ENCODE measurements around the gene SLC34A3.
"Not testable (repeated sequence)": the region's sequence is repeated elsewhere in the genome, so short reads cannot be mapped to it uniquely, and the experiment has no call there.

Gene SLC34A3

GRCh38 chr9:137233143-137233980 lies 2.7 kb downstream of the SLC34A3 start:
- in situ Hi-C loops (cut with MboI; ENCODE audit: low sequenced_read_pairs) = loop anchor here (25.0 kb wide), 1 partner anchor 446 kb away; the partner anchor contains the start of genes CCDC183 and TMEM141

GRCh38 chr9:137234055-137234697 lies 3.5 kb downstream of the SLC34A3 start:
- Histone ChIP-seq H3K36me3 (replicated peaks) (peaks cover 4% of the 10 kb centered on the region; the same call in 1 of the 2 replicates), H3K4me3 (no peak overlapping the region), H3K4me1 (peaks cover 11% of the 10 kb centered on the region), H3K27me3 (ENCODE audit: low read depth) (no peaks in the 10 kb centered on the region), H3K9me3 (no peaks in the 10 kb centered on the region)
- DNase-seq (ENCODE audit: low spot score in 2 of 2) = no peak
- in situ Hi-C loops (cut with MboI; ENCODE audit: low sequenced_read_pairs) = loop anchor here (25.0 kb wide), 1 partner anchor 447 kb away; the partner anchor contains the start of genes CCDC183 and TMEM141

More at GRCh38 chr9:137233143-137233980, 2.7 kb downstream of the SLC34A3 start:
- DNase-seq (ENCODE audit: low spot score in 2 of 2) = no peak
- H3K36me3 ChIP-seq (replicated peaks) = no peaks in the 10 kb centered on the region
- no peak overlapping the region for H3K4me3 ChIP-seq
- no peaks in the 10 kb centered on the region for H3K27me3 ChIP-seq (ENCODE audit: low read depth)
- peaks cover 5% of the 10 kb centered on the region for H3K4me1 ChIP-seq
- no peaks in the 10 kb centered on the region for H3K9me3 ChIP-seq

GRCh38 chr9:137234758-137235423 lies 4.2 kb downstream of the SLC34A3 start:
- Histone ChIP-seq H3K4me1 (peaks cover 11% of the 10 kb centered on the region), H3K4me3 (no peak overlapping the region), H3K9me3 (no peaks in the 10 kb centered on the region), H3K36me3 (replicated peaks) (peaks cover 4% of the 10 kb centered on the region; the same call in 1 of the 2 replicates), H3K27me3 (ENCODE audit: low read depth) (no peaks in the 10 kb centered on the region)
- DNase-seq (ENCODE audit: low spot score in 2 of 2) = no peak
- in situ Hi-C loops (cut with MboI; ENCODE audit: low sequenced_read_pairs) = loop anchor here (25.0 kb wide), 1 partner anchor 448 kb away; the partner anchor contains the start of genes CCDC183 and TMEM141

- Histone ChIP-seq H3K9me3 (no peaks in the 10 kb centered on the region), H3K4me1 (peaks cover 11% of the 10 kb centered on the region), H3K36me3 (replicated peaks) (peaks cover 4% of the 10 kb centered on the region; the same call in 1 of the 2 replicates), H3K4me3 (no peak overlapping the region), H3K27me3 (ENCODE audit: low read depth) (no peaks in the 10 kb centered on the region)
- DNase-seq (ENCODE audit: low spot score in 2 of 2) = no peak
- in situ Hi-C loops (cut with MboI; ENCODE audit: low sequenced_read_pairs) = loop anchor here (25.0 kb wide), 1 partner anchor 448 kb away; the partner anchor contains the start of genes CCDC183 and TMEM141
Observed at GRCh38 chr9:137235424-137236237, 4.9 kb downstream of the SLC34A3 start.

GRCh38 chr9:137236238-137236935 lies 5.7 kb downstream of the SLC34A3 start:
- peaks cover 11% of the 10 kb centered on the region for H3K4me1 ChIP-seq
- in situ Hi-C loops (cut with MboI; ENCODE audit: low sequenced_read_pairs) = loop anchor here (25.0 kb wide), 1 partner anchor 449 kb away; the partner anchor contains the start of genes CCDC183 and TMEM141
- peaks cover 4% of the 10 kb centered on the region; the same call in 1 of the 2 replicates for H3K36me3 ChIP-seq (replicated peaks)
- peak overlapping the region; percentile 8; the same call in 1 of the 2 replicates for H3K4me3 ChIP-seq
- peak; percentile 56 to 96 for DNase-seq (ENCODE audit: low spot score in 2 of 2)
- H3K27me3 ChIP-seq (ENCODE audit: low read depth) = no peaks in the 10 kb centered on the region
- H3K9me3 ChIP-seq = no peaks in the 10 kb centered on the region

GRCh38 chr9:137236936-137237421 lies 6.3 kb downstream of the SLC34A3 start:
- H3K4me1 ChIP-seq = peaks cover 11% of the 10 kb centered on the region
- DNase-seq (ENCODE audit: low spot score in 2 of 2) = no peak

GRCh38 chr9:137237759-137238726 lies 7.3 kb downstream of the SLC34A3 start:
- in situ Hi-C loops (cut with MboI; ENCODE audit: low sequenced_read_pairs) = loop anchor here (25.0 kb wide), 1 partner anchor 451 kb away; the partner anchor contains the start of genes CCDC183 and TMEM141
- Histone ChIP-seq H3K36me3 (replicated peaks) (peaks cover 19% of the 10 kb centered on the region), H3K4me3 (no peak overlapping the region), H3K4me1 (peaks cover 11% of the 10 kb centered on the region), H3K9me3 (no peaks in the 10 kb centered on the region), H3K27me3 (ENCODE audit: low read depth) (no peaks in the 10 kb centered on the region)
- no peak for DNase-seq (ENCODE audit: low spot score in 2 of 2)

More at GRCh38 chr9:137236936-137237421, 6.3 kb downstream of the SLC34A3 start:
- in situ Hi-C loops (cut with MboI; ENCODE audit: low sequenced_read_pairs) = loop anchor here (25.0 kb wide), 1 partner anchor 450 kb away; the partner anchor contains the start of genes CCDC183 and TMEM141
- no peaks in the 10 kb centered on the region for H3K9me3 ChIP-seq
- H3K27me3 ChIP-seq (ENCODE audit: low read depth) = no peaks in the 10 kb centered on the region
- H3K4me3 ChIP-seq = peak overlapping the region; percentile 8; the same call in 1 of the 2 replicates
- peaks cover 8% of the 10 kb centered on the region for H3K36me3 ChIP-seq (replicated peaks)

- H3K36me3 ChIP-seq (replicated peaks) = peaks cover 30% of the 10 kb centered on the region
- in situ Hi-C loops (cut with MboI; ENCODE audit: low sequenced_read_pairs) = loop anchor here (25.0 kb wide), 1 partner anchor 452 kb away; the partner anchor contains the start of genes CCDC183 and TMEM141
- not testable (repeated sequence) for H3K27me3 ChIP-seq (ENCODE audit: low read depth); H3K9me3 ChIP-seq; DNase-seq (ENCODE audit: low spot score in 2 of 2)
- H3K4me1 ChIP-seq = peaks cover 11% of the 10 kb centered on the region
- H3K4me3 ChIP-seq = peak overlapping the region; percentile 81
Observed at GRCh38 chr9:137239541-137240200, 9.0 kb downstream of the SLC34A3 start.

GRCh38 chr9:137240318-137240840 lies 9.7 kb downstream of the SLC34A3 start:
- no peaks in the 10 kb centered on the region for H3K9me3 ChIP-seq
- peaks cover 30% of the 10 kb centered on the region for H3K36me3 ChIP-seq (replicated peaks)
- peak in 1 of 2 experiments; percentile 71 for DNase-seq (ENCODE audit: low spot score in 2 of 2)
- peak overlapping the region; percentile 81 for H3K4me3 ChIP-seq
- peaks cover 11% of the 10 kb centered on the region for H3K4me1 ChIP-seq
- in situ Hi-C loops (cut with MboI; ENCODE audit: low sequenced_read_pairs) = loop anchor here (25.0 kb wide), 1 partner anchor 453 kb away; the partner anchor contains the start of genes CCDC183 and TMEM141
- no peaks in the 10 kb centered on the region for H3K27me3 ChIP-seq (ENCODE audit: low read depth)

- in situ Hi-C loops (cut with MboI; ENCODE audit: low sequenced_read_pairs) = loop anchor here (25.0 kb wide), 1 partner anchor 454 kb away; the partner anchor contains the start of genes CCDC183 and TMEM141
- DNase-seq (ENCODE audit: low spot score in 2 of 2) = peak; percentile 99
- Histone ChIP-seq H3K36me3 (replicated peaks) (peaks cover 30% of the 10 kb centered on the region), H3K9me3 (no peaks in the 10 kb centered on the region), H3K27me3 (ENCODE audit: low read depth) (no peaks in the 10 kb centered on the region), H3K4me3 (peak within 1 kb of the TSS; percentile 82), H3K4me1 (peaks cover 11% of the 10 kb centered on the region)
Observed at GRCh38 chr9:137240841-137241489, 10.3 kb downstream of the SLC34A3 start, which contains the start of gene TUBB4B. Gene TUBB4B (plus strand): TSS chr9:137241287. CDS start chr9:137241361, 74 bp downstream.
